BE2C (cell line): ENCODE measurements around the gene KCNJ6.

ENCODE experiments used
- DNase-seq: peaks from one replicate; pipeline ENCODE4 v3.0.0-alpha.2; 2020
- H3K27me3 ChIP-seq: fragments of 250-450 bp; sonication (Bioruptor Pico); 2 replicates; pipeline ENCODE4 v1.5.1; 2020; ENCODE audit warnings: mild to moderate bottlenecking
- H3K36me3 ChIP-seq: fragments of 250-450 bp; sonication (Bioruptor Pico); 2 replicates; pipeline ENCODE4 v1.5.1; 2020; ENCODE audit warnings: mild to moderate bottlenecking
- H3K4me1 ChIP-seq: fragments of 250-450 bp; sonication (Bioruptor Pico); 2 replicates; pipeline ENCODE4 v1.5.1; 2020
- H3K4me3 ChIP-seq: 2 replicates; pipeline ENCODE4 v1.5.1; 2011; ENCODE audit warnings: low read depth, low read length
- H3K9me3 ChIP-seq: fragments of 250-450 bp; sonication (Bioruptor Pico); 2 replicates; pipeline ENCODE4 v1.5.1; 2020
- TF ChIP-seq, protein P1 (sequence below): IDR thresholded peaks from 2 replicates; pipeline ENCODE4 v1.5.1; 2012; ENCODE audit warnings: mild to moderate bottlenecking, low read depth, low read length

Gene KCNJ6

DNA sequence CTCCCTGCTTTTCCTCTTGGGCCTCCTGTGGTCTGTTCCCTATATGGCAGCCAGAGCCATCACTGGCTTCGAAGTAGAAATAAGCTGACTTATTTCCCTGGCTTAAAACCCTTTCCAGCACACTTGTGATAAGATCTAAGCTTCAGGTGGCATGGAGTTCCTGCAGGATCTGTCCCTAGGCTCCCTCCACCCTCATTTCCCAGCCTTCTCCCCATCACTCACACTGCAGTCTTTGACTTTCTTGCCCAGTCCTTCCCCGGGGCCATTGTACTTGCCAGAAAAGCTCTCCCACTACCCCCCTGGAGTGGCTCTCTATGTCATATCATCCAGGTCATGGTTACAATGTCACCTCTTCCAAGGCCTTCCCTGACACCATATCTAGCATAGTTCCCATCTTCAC is 55.8 kb downstream of the KCNJ6 start:
- Histone ChIP-seq H3K4me3 (no peak overlapping the region), H3K4me1 (no peaks in the 10 kb centered on the region), H3K27me3 (no peaks in the 10 kb centered on the region), H3K36me3 (no peaks in the 10 kb centered on the region), H3K9me3 (no peaks in the 10 kb centered on the region)
- TF ChIP-seq, protein P1, sequence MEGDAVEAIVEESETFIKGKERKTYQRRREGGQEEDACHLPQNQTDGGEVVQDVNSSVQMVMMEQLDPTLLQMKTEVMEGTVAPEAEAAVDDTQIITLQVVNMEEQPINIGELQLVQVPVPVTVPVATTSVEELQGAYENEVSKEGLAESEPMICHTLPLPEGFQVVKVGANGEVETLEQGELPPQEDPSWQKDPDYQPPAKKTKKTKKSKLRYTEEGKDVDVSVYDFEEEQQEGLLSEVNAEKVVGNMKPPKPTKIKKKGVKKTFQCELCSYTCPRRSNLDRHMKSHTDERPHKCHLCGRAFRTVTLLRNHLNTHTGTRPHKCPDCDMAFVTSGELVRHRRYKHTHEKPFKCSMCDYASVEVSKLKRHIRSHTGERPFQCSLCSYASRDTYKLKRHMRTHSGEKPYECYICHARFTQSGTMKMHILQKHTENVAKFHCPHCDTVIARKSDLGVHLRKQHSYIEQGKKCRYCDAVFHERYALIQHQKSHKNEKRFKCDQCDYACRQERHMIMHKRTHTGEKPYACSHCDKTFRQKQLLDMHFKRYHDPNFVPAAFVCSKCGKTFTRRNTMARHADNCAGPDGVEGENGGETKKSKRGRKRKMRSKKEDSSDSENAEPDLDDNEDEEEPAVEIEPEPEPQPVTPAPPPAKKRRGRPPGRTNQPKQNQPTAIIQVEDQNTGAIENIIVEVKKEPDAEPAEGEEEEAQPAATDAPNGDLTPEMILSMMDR, result no peak
- no peak for DNase-seq

DNA sequence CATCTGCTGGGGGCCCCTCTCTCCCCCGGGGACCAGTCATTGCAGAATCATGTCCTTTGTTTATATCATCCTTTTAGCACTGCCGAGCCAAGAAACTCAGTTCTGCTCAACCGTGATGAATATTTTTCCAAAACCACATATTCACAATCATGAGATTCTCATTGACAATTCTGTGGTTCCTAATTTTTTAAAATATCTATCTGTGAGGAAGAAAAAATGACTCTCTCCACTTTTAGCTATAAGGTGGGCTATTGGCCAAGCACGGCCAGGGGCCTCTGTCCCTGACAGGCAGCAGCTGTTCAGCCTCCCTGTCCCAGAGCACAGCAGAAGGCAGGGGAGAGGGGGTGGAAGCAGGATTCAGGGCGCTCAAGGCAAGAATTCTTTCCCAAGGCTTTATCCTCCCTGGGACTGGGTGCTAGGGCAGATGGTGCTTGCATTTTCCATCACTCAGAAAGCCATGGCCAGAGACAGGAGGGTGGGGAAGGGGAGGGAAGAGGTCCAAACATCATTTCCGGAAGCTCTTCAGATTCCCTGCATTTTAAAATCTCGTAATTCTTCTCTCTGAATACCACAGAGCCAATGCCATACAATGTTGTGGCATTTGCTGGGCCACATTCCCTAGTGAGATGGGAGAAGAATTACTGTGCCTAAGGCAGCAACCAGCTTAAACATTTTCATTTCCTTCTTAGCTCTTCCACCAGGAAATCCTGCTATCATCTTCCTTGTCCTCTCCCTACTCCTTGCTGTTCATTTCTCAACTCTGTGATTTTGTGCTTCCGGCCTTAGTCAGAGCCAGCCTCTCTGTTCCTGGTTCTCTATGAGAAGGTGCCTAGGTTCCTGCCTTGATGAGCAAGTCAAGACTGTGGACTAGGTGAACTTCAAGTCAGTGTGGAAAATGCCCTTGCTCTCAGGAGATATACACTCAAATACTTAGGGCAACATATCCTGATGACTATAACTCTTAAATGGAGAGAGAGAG is 60.3 kb downstream of the KCNJ6 start:
- no peaks in the 10 kb centered on the region for H3K27me3 ChIP-seq
- no peaks in the 10 kb centered on the region for H3K9me3 ChIP-seq
- H3K36me3 ChIP-seq, result no peaks in the 10 kb centered on the region
- H3K4me1 ChIP-seq, result no peaks in the 10 kb centered on the region
- H3K4me3 ChIP-seq, result no peak overlapping the region
- DNase-seq, result no peak
- TF ChIP-seq, protein P1, result no peak

DNA sequence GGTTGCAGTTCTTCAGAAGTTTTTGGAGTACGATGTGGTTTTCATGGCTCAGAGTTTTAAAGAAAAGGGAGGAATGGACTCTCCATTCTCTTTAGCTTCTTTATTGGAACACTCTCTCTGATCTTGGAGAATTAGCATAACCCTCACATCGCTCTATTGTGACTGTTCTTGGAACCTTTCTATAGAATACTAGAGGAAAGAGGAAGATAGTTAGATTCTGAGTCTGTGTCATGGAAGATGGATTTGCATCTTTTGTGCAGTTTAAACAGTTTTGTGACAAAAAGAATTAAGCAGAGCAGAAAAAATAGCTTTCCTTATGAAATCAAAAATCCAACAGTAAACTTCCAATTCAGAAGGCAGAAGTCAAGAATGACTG is 61.0 kb downstream of the KCNJ6 start:
- TF ChIP-seq, protein P1, result no peak
- no peak overlapping the region for H3K4me3 ChIP-seq

DNA sequence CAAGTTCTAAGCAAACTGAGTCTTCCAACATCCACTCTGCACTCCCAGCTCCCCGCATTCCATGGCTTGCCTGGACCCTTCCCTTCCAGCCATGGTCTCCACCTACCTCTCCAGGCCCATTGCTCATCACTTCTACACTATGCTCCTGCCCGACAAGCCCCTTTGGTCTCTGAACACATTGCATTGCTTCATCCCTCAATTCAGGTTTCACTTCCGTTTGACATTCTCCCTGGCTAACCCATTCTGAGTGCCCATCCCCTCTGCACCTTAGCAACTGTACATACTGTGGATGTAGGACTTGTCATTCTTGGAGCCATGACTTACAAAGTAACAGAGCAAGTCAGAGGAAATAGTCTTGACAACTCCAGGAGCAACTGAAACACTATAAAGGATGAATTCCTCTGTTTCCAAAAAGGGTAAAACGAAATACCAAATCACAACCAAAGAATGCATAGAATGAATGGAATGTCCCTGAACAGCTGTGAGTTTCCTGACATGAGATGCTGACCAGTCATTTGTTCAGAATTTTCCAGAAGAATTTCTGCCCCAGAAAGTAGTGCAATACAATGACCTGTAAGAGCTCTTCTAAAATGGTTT is 66.7 kb downstream of the KCNJ6 start:
- Histone ChIP-seq H3K27me3 (no peaks in the 10 kb centered on the region), H3K4me3 (no peak overlapping the region), H3K9me3 (no peaks in the 10 kb centered on the region), H3K4me1 (no peaks in the 10 kb centered on the region), H3K36me3 (no peaks in the 10 kb centered on the region)
- TF ChIP-seq, protein P1, result no peak
- no peak for DNase-seq

More for the DNA sequence above, 61.0 kb downstream of the KCNJ6 start:
- Histone ChIP-seq H3K4me1 (no peaks in the 10 kb centered on the region), H3K27me3 (no peaks in the 10 kb centered on the region), H3K36me3 (no peaks in the 10 kb centered on the region), H3K9me3 (no peaks in the 10 kb centered on the region)
- DNase-seq, result no peak

DNA sequence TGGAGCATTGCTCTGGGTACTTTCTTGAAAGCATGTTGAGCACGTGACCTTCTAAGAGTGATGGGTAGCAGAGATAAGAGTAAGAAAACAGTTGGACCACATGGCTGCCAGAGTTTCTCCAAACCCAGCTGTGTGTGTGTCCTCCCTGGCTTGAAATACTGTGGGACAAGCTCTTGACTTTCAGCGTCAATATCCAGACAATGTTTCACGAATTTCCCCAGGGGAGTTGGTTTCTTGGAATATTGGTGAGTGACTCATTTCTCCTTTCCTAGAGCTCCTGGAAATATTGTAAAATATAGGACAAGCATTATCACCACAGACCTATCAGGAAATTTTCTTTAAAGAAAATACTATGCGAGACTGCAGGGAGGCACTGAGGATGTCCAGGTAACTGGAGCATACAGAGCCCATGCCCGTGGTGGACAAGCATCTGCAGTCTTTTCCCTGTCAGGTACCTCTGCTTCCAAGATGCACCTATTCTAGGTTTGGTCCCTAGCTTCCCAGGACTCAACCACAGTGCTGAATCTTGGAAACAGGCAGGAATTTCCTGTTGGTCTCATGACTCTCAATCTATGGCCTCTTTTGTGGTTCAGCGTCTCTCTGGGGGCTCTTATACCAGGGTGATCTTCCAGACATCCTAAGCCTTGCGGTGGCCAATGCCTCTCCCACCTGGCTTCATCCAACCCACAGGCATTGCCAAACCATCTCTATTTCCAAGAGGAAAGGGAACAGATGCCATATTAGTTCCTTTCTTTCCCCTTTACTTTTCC is 67.4 kb downstream of the KCNJ6 start:
- DNase-seq, result no peak

More for the DNA sequence above, 67.4 kb downstream of the KCNJ6 start:
- TF ChIP-seq, protein P1, result no peak
- no peaks in the 10 kb centered on the region for H3K27me3 ChIP-seq
- H3K4me1 ChIP-seq, result no peaks in the 10 kb centered on the region
- no peaks in the 10 kb centered on the region for H3K36me3 ChIP-seq
- no peaks in the 10 kb centered on the region for H3K9me3 ChIP-seq
- no peak overlapping the region for H3K4me3 ChIP-seq
